ENCODE results near the gene BCAN.

BCAN gene

DNA sequence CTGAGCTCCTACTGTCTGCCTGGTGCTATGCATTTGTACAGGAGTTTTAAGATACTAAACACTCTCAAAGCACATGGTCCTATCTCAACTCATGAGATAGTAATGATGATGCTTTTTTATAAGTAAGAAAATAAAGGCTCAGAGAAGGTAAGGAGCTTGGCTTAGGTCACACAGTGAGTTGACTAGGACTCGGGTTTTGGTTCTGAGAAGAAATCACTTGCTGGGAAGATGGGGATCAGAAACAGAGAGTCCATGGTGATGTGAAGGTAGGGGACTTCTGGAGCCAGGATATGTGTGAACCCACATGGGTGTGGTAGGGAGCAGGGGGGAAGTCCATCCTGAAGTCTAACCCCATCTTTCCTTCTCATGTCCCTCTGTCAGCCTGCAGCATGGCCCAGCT is 3.7 kb downstream of the BCAN start:
- H3K36me3 ChIP-seq: no peaks in the 10 kb centered on the region; the same call in 1 of the 2 replicates
- no peak for TF ChIP-seq CTCF (IDR thresholded peaks at IDR 0.05; ENCODE audit: low read depth, low read length)
- no peaks in the 10 kb centered on the region for H3K27me3 ChIP-seq
- no peak overlapping the region for H3K4me3 ChIP-seq (ENCODE audit: low read depth, low read length)
- no peaks in the 10 kb centered on the region for H3K9me3 ChIP-seq
- no peak for DNase-seq
- 0 out of 2 replicates have a peak, but pooled peaks cover 9% of the 10 kb centered on the region for H3K4me1 ChIP-seq

DNA sequence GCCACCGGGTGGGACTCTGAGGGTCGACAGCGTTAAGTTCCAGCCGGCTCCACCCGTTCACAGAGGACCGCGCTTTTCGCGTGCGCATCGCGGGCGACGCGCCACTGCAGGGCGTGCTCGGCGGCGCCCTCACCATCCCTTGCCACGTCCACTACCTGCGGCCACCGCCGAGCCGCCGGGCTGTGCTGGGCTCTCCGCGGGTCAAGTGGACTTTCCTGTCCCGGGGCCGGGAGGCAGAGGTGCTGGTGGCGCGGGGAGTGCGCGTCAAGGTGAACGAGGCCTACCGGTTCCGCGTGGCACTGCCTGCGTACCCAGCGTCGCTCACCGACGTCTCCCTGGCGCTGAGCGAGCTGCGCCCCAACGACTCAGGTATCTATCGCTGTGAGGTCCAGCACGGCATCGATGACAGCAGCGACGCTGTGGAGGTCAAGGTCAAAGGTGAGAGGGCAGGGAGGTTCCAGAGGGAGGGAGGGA is 4.9 kb downstream of the BCAN start:
- no peak for DNase-seq
- no peaks in the 10 kb centered on the region; the same call in 1 of the 2 replicates for H3K9me3 ChIP-seq
- no peak for TF ChIP-seq CTCF (IDR thresholded peaks at IDR 0.05; ENCODE audit: low read depth, low read length)
- 0 out of 2 replicates have a peak, but pooled peaks cover 6% of the 10 kb centered on the region for H3K4me1 ChIP-seq
- no peaks in the 10 kb centered on the region for H3K27me3 ChIP-seq
- no peaks in the 10 kb centered on the region; the same call in 1 of the 2 replicates for H3K36me3 ChIP-seq
- no peak overlapping the region for H3K4me3 ChIP-seq (ENCODE audit: low read depth, low read length)

GRCh38 chr1:156647351-156647750 is 5.4 kb downstream of the BCAN start:
- Histone ChIP-seq H3K4me1 (0 out of 2 replicates have a peak, but pooled peaks cover 6% of the 10 kb centered on the region), H3K36me3 (no peaks in the 10 kb centered on the region; the same call in 1 of the 2 replicates), H3K9me3 (no peaks in the 10 kb centered on the region; the same call in 1 of the 2 replicates), H3K27me3 (no peaks in the 10 kb centered on the region), H3K4me3 (ENCODE audit: low read depth, low read length) (no peak overlapping the region)
- DNase-seq: no peak
- no peak for TF ChIP-seq CTCF (IDR thresholded peaks at IDR 0.05; ENCODE audit: low read depth, low read length)

- Histone ChIP-seq H3K27me3 (no peaks in the 10 kb centered on the region), H3K4me3 (ENCODE audit: low read depth, low read length) (no peak overlapping the region), H3K36me3 (no peaks in the 10 kb centered on the region; the same call in 1 of the 2 replicates), H3K9me3 (no peaks in the 10 kb centered on the region; the same call in 1 of the 2 replicates), H3K4me1 (0 out of 2 replicates have a peak, but pooled peaks cover 3% of the 10 kb centered on the region)
- TF ChIP-seq CTCF (IDR thresholded peaks at IDR 0.05; ENCODE audit: low read depth, low read length): no peak
- DNase-seq: no peak
These were observed 6.6 kb downstream of the BCAN start for GRCh38 chr1:156648496-156648895.

DNA sequence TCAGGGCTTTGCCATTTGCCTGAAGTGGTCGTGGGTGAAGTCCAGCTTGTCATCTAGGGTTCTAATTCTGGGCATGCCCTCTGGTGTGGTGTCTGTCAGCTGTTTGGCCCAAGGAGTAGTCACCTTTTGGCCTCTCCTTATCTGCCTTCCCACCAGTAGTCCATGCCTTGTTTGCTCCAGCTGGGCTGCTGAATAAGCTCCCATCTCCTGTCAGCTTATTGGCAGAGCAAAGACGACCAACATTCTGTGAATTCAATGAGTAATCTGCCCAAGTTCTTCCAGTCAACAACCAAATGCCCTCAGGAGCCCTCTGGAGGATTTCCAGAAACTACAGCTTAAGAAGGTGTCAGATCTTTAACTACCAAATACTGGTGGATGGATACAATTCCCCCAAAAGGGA is 7.0 kb downstream of the BCAN start:
- Histone ChIP-seq H3K4me3 (ENCODE audit: low read depth, low read length) (no peak overlapping the region), H3K36me3 (no peaks in the 10 kb centered on the region; the same call in 1 of the 2 replicates), H3K9me3 (no peaks in the 10 kb centered on the region; the same call in 1 of the 2 replicates), H3K27me3 (no peaks in the 10 kb centered on the region), H3K4me1 (0 out of 2 replicates have a peak, but pooled peaks cover 3% of the 10 kb centered on the region)
- no peak for DNase-seq
- no peak for TF ChIP-seq CTCF (IDR thresholded peaks at IDR 0.05; ENCODE audit: low read depth, low read length)

DNA sequence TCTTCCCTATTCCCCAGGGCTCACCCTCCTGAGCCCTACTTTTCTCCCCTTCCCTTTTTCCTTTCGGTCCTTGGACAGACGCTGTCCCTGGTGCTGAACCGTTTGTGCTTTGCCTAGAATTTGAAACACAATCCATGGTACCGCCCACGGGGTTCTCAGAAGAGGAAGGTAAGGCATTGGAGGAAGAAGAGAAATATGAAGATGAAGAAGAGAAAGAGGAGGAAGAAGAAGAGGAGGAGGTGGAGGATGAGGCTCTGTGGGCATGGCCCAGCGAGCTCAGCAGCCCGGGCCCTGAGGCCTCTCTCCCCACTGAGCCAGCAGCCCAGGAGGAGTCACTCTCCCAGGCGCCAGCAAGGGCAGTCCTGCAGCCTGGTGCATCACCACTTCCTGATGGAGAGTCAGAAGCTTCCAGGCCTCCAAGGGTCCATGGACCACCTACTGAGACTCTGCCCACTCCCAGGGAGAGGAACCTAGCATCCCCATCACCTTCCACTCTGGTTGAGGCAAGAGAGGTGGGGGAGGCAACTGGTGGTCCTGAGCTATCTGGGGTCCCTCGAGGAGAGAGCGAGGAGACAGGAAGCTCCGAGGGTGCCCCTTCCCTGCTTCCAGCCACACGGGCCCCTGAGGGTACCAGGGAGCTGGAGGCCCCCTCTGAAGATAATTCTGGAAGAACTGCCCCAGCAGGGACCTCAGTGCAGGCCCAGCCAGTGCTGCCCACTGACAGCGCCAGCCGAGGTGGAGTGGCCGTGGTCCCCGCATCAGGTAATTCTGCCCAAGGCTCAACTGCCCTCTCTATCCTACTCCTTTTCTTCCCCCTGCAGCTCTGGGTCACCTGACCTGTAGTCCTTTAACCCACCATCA is 10.4 kb downstream of the BCAN start:
- Histone ChIP-seq H3K4me3 (ENCODE audit: low read depth, low read length) (no peak overlapping the region), H3K9me3 (no peaks in the 10 kb centered on the region; the same call in 1 of the 2 replicates), H3K27me3 (no peaks in the 10 kb centered on the region), H3K4me1 (peaks cover 10% of the 10 kb centered on the region), H3K36me3 (no peaks in the 10 kb centered on the region)
- DNase-seq: no peak
- TF ChIP-seq CTCF (IDR thresholded peaks at IDR 0.05; ENCODE audit: low read depth, low read length): no peak
